GM18951 (cell line): ENCODE data around the gene MYOF.
"Not testable (repeated sequence)": the region's sequence is repeated elsewhere in the genome, so short reads cannot be mapped to it uniquely, and the experiment has no call there.

Experiments used
- POLR2A ChIP-seq: IDR thresholded peaks from 4 replicates; pipeline ENCODE4 v1.6.1; 2011; ENCODE audit warnings: mild to moderate bottlenecking; ENCODE audit not compliant: insufficient read length, insufficient read depth; ENCODE audit errors: extremely low read depth
- in situ Hi-C: fragments of 300-500 bp; cut with MboI; formaldehyde crosslinking; loops from one replicate; pipeline ENCODE4 v1.12.0; 2022; ENCODE audit warnings: low sequenced_read_pairs, mixed read lengths, inconsistent platforms; ENCODE audit not compliant: unreplicated experiment

Gene MYOF

GRCh38 chr10:93378039-93378438 lies 104.1 kb downstream of the MYOF start:
- in situ Hi-C loops: no loop called here
- TF ChIP-seq POLR2A: no peak

GRCh38 chr10:93376372-93377293 lies 105.5 kb downstream of the MYOF start:
- in situ Hi-C loops: no loop called here

GRCh38 chr10:93370961-93371360 lies 111.2 kb downstream of the MYOF start:
- TF ChIP-seq POLR2A: no peak
- in situ Hi-C loops: no loop called here

More at GRCh38 chr10:93376372-93377293, 105.5 kb downstream of the MYOF start:
- no peak for TF ChIP-seq POLR2A

- in situ Hi-C loops: no loop called here
Measured at GRCh38 chr10:93369588-93370164, 112.5 kb downstream of the MYOF start.

GRCh38 chr10:93368210-93368609 lies 113.9 kb downstream of the MYOF start:
- in situ Hi-C loops: no loop called here
- TF ChIP-seq POLR2A: no peak

More at GRCh38 chr10:93369588-93370164, 112.5 kb downstream of the MYOF start:
- TF ChIP-seq POLR2A: no peak

GRCh38 chr10:93367664-93368063 lies 114.5 kb downstream of the MYOF start:
- in situ Hi-C loops: no loop called here

GRCh38 chr10:93364966-93365365 lies 117.2 kb downstream of the MYOF start:
- in situ Hi-C loops: no loop called here
- TF ChIP-seq POLR2A: no peak

More at GRCh38 chr10:93367664-93368063, 114.5 kb downstream of the MYOF start:
- no peak for TF ChIP-seq POLR2A

GRCh38 chr10:93363891-93364648 lies 118.1 kb downstream of the MYOF start:
- in situ Hi-C loops: no loop called here
- no peak for TF ChIP-seq POLR2A

GRCh38 chr10:93358398-93358797 lies 123.7 kb downstream of the MYOF start:
- in situ Hi-C loops: not testable (repeated sequence)

- in situ Hi-C loops: no loop called here
- no peak for TF ChIP-seq POLR2A
Measured at GRCh38 chr10:93357680-93358079, 124.5 kb downstream of the MYOF start.

- in situ Hi-C loops: no loop called here
- no peak for TF ChIP-seq POLR2A
Measured at GRCh38 chr10:93356516-93356915, 125.6 kb downstream of the MYOF start.

GRCh38 chr10:93352638-93353383 lies 129.3 kb downstream of the MYOF start:
- no peak for TF ChIP-seq POLR2A
- in situ Hi-C loops: no loop called here

- no peak for TF ChIP-seq POLR2A
- in situ Hi-C loops: no loop called here
Measured at GRCh38 chr10:93346694-93347093, 135.4 kb downstream of the MYOF start.
